ENCODE measurements around the gene BEST3.

GRCh38 chr12:69712826-69713225 lies 13.7 kb upstream of the BEST3 start:
- no peak for TF ChIP-seq POLR2A (IDR thresholded peaks at IDR 0.05)
- no peak for TF ChIP-seq CTCF (IDR thresholded peaks at IDR 0.05)

All from adrenal gland (tissue), 5 donors.